ENCODE data around the gene DLG3. TPM values are rescaled to one million over a fixed set of nuclear protein-coding genes. Genes with fewer than 3 reads are reported as not detected.

DLG3 gene
- total and polyA plus RNA-seq, 4 donors = 0.57 to 6.5 (median 1.7) TPM

DNA sequence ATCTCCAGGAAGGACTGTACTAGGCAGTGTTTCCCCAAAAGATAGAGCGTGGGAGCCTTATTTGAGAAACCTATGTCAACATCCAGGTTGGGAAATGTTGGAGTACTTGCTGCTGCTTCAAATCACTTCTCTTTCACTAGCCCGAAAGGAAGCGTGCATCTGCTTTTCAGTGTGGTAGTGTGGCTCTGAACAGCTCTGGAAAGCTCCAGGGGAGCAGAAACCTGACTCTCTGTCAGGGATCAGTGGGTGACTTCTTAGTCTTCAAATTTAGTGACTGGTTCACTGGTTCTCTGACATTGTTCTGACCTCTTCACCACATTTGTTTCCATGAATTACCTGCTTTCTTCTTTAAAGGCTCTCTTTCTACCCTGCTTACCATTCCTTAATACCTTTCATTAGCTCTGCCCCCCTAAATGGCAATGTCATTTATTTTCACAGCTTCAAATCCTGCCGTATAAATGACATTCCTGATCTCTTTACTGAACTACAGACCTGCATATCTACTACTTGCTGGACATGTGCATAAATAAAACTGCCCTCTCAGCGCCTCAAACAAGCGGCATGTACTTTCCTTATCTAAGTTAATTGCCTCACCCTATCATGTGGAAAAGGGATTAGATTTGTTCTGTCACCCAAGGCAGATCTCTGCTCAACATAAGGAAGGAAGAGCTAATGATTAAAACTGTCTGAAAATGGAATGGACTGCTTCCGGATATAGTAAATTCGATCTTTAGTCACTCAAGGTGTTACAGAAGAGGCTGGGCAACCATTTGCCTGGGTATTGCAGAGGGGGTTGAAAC lies 37.0 kb downstream of the DLG3 start:
- no peaks in the 10 kb centered on the region for H3K4me1 ChIP-seq (ENCODE audit: control insufficient read depth in 4 of 4, insufficient read depth in 4 of 4, low read length in 3 of 4)
- no peaks in the 10 kb centered on the region for H3K9me3 ChIP-seq (ENCODE audit: control insufficient read depth in 4 of 4, low read length in 3 of 4)
- H3K4me3 ChIP-seq (ENCODE audit: low read depth in 1 of 3, low read length in 3 of 3) = no peak overlapping the region
- TF ChIP-seq HNF4A (conservative IDR thresholded peaks at IDR 0.05) (no peak), SP1 (IDR thresholded peaks at IDR 0.05) (no peak), HNF4G (IDR thresholded peaks at IDR 0.05) (no peak), FOXA1 (IDR thresholded peaks at IDR 0.05) (no peak), MAX (IDR thresholded peaks at IDR 0.05) (no peak), NR2F2 (IDR thresholded peaks at IDR 0.05) (no peak), CTCF (IDR thresholded peaks at IDR 0.05; ENCODE audit: low read depth, low read length, missing input control) (no peak), JUND (IDR thresholded peaks at IDR 0.05) (no peak)
- TF ChIP-seq, protein P1, sequence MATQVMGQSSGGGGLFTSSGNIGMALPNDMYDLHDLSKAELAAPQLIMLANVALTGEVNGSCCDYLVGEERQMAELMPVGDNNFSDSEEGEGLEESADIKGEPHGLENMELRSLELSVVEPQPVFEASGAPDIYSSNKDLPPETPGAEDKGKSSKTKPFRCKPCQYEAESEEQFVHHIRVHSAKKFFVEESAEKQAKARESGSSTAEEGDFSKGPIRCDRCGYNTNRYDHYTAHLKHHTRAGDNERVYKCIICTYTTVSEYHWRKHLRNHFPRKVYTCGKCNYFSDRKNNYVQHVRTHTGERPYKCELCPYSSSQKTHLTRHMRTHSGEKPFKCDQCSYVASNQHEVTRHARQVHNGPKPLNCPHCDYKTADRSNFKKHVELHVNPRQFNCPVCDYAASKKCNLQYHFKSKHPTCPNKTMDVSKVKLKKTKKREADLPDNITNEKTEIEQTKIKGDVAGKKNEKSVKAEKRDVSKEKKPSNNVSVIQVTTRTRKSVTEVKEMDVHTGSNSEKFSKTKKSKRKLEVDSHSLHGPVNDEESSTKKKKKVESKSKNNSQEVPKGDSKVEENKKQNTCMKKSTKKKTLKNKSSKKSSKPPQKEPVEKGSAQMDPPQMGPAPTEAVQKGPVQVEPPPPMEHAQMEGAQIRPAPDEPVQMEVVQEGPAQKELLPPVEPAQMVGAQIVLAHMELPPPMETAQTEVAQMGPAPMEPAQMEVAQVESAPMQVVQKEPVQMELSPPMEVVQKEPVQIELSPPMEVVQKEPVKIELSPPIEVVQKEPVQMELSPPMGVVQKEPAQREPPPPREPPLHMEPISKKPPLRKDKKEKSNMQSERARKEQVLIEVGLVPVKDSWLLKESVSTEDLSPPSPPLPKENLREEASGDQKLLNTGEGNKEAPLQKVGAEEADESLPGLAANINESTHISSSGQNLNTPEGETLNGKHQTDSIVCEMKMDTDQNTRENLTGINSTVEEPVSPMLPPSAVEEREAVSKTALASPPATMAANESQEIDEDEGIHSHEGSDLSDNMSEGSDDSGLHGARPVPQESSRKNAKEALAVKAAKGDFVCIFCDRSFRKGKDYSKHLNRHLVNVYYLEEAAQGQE (IDR thresholded peaks at IDR 0.05) = no peak
- H3K27ac ChIP-seq (ENCODE audit: low read depth in 1 of 2, low read length in 2 of 2) = no peak overlapping the region
- DNase-seq (ENCODE audit: low spot score) = no peak
- 77% methylated on average over 8 of the region's 8 CpGs for WGBS
- H3K36me3 ChIP-seq (ENCODE audit: control insufficient read depth in 4 of 4, insufficient read depth in 3 of 4, low read depth in 1 of 4, low read length in 3 of 4) = no peaks in the 10 kb centered on the region
- H3K27me3 ChIP-seq (ENCODE audit: control insufficient read depth in 4 of 4, insufficient read depth in 4 of 4, low read length in 3 of 4) = peaks cover 0 to 4% (median 0%) of the 10 kb centered on the region in 4 donors
- no peak overlapping the region for H3K9ac ChIP-seq (ENCODE audit: low read depth in 1 of 2, low read length in 2 of 2)

- H3K4me1 ChIP-seq (ENCODE audit: control insufficient read depth in 4 of 4, insufficient read depth in 4 of 4, low read length in 3 of 4) = no peaks in the 10 kb centered on the region
- H3K27me3 ChIP-seq (ENCODE audit: control insufficient read depth in 4 of 4, insufficient read depth in 4 of 4, low read length in 3 of 4) = peaks cover 0 to 4% (median 0%) of the 10 kb centered on the region in 4 donors
- no peak for DNase-seq (ENCODE audit: low spot score)
- no peak overlapping the region for H3K27ac ChIP-seq (ENCODE audit: low read depth in 1 of 2, low read length in 2 of 2)
- no peak overlapping the region for H3K9ac ChIP-seq (ENCODE audit: low read depth in 1 of 2, low read length in 2 of 2)
- no peaks in the 10 kb centered on the region for H3K36me3 ChIP-seq (ENCODE audit: control insufficient read depth in 4 of 4, insufficient read depth in 3 of 4, low read depth in 1 of 4, low read length in 3 of 4)
- H3K9me3 ChIP-seq (ENCODE audit: control insufficient read depth in 4 of 4, low read length in 3 of 4) = no peaks in the 10 kb centered on the region
- WGBS = 95% methylated on average over 2 of the region's 2 CpGs
- H3K4me3 ChIP-seq (ENCODE audit: low read depth in 1 of 3, low read length in 3 of 3) = no peak overlapping the region
- TF ChIP-seq EGR1 (IDR thresholded peaks at IDR 0.05; ENCODE audit: low read depth in 2 of 2) (no peak), CTCF (IDR thresholded peaks at IDR 0.05; ENCODE audit: low read depth, low read length, missing input control) (no peak), NR2F2 (IDR thresholded peaks at IDR 0.05) (no peak), ZBTB33 (IDR thresholded peaks at IDR 0.05) (no peak), SP1 (IDR thresholded peaks at IDR 0.05) (no peak)
Measured at GRCh38 chrX:70482300-70482699, 37.7 kb downstream of the DLG3 start.
